Measurements from ENCODE around the gene KCTD3. TPM values are rescaled to one million over a fixed set of nuclear protein-coding genes. Genes with fewer than 3 reads are reported as not detected.

The KCTD3 gene
- total RNA-seq, 6 donors from 2014 or later = 17.9 to 55.4 (median 29.2) TPM

GRCh38 chr1:215599418-215600074, 32.4 kb downstream of the KCTD3 start:
- no peak overlapping the region for H3K4me3 ChIP-seq
- H3K9me3 ChIP-seq = no peaks in the 10 kb centered on the region
- WGBS, 2 donors = 62 to 66% methylated on average over 3 of the region's 3 CpGs
- H3K36me3 ChIP-seq = peaks cover 0 to 35% (median 0%) of the 10 kb centered on the region in 4 donors
- ATAC-seq (ENCODE audit: low FRiP score in 2 of 2) (no peak), DNase-seq (no peak)
- no peaks in the 10 kb centered on the region for H3K27me3 ChIP-seq
- peaks cover 0 to 12% (median 3%) of the 10 kb centered on the region in 4 donors for H3K4me1 ChIP-seq
- TF ChIP-seq EP300 (IDR thresholded peaks at IDR 0.05) (no peak), CTCF (IDR thresholded peaks at IDR 0.05) (no peak), POLR2A (IDR thresholded peaks at IDR 0.05) (no peak), POLR2AphosphoS5 (IDR thresholded peaks at IDR 0.05) (no peak)
- no peak overlapping the region for H3K27ac ChIP-seq

- Histone ChIP-seq H3K27me3 (no peaks in the 10 kb centered on the region), H3K4me3 (no peak overlapping the region), H3K27ac (no peak overlapping the region), H3K4me1 (peaks cover 0 to 8% (median 0%) of the 10 kb centered on the region in 4 donors), H3K9me3 (no peaks in the 10 kb centered on the region), H3K36me3 (peaks cover 0 to 39% (median 0%) of the 10 kb centered on the region in 4 donors)
- ATAC-seq (ENCODE audit: low FRiP score in 2 of 2) (no peak), DNase-seq (no peak)
- TF ChIP-seq POLR2A (IDR thresholded peaks at IDR 0.05) = no peak
- TF ChIP-seq CTCF (IDR thresholded peaks at IDR 0.05) = no peak
- no peak for TF ChIP-seq POLR2AphosphoS5 (IDR thresholded peaks at IDR 0.05)
- no peak for TF ChIP-seq EP300 (IDR thresholded peaks at IDR 0.05)
Observed at GRCh38 chr1:215600258-215600792, 33.2 kb downstream of the KCTD3 start.

- Histone ChIP-seq H3K4me3 (no peak overlapping the region), H3K27me3 (no peaks in the 10 kb centered on the region), H3K9me3 (no peaks in the 10 kb centered on the region), H3K36me3 (peaks cover 0 to 36% (median 0%) of the 10 kb centered on the region in 4 donors), H3K27ac (no peak overlapping the region), H3K4me1 (peaks cover 0 to 8% (median 0%) of the 10 kb centered on the region in 4 donors)
- ATAC-seq (ENCODE audit: low FRiP score in 2 of 2) = no peak
- no peak for TF ChIP-seq POLR2A (IDR thresholded peaks at IDR 0.05)
- no peak for TF ChIP-seq CTCF (IDR thresholded peaks at IDR 0.05)
- no peak for TF ChIP-seq POLR2AphosphoS5 (IDR thresholded peaks at IDR 0.05)
- no peak for TF ChIP-seq EP300 (IDR thresholded peaks at IDR 0.05)
- peak in 1 of 2 donors; percentile 18 for DNase-seq
- WGBS, 2 donors = 93 to 97% methylated on average over 10 of the region's 10 CpGs
Observed at GRCh38 chr1:215600867-215601266, 33.8 kb downstream of the KCTD3 start.

- TF ChIP-seq POLR2A (IDR thresholded peaks at IDR 0.05) (no peak), POLR2AphosphoS5 (IDR thresholded peaks at IDR 0.05) (no peak), EP300 (IDR thresholded peaks at IDR 0.05) (no peak), CTCF (IDR thresholded peaks at IDR 0.05) (no peak)
- peaks cover 0 to 8% (median under 1%) of the 10 kb centered on the region in 4 donors for H3K4me1 ChIP-seq
- WGBS, 2 donors = 75 to 86% methylated on average over 2 of the region's 2 CpGs
- ATAC-seq (ENCODE audit: low FRiP score in 2 of 2) = no peak
- H3K4me3 ChIP-seq = no peak overlapping the region
- H3K9me3 ChIP-seq = no peaks in the 10 kb centered on the region
- no peak for DNase-seq
- peaks cover 0 to 32% (median 0%) of the 10 kb centered on the region in 4 donors for H3K36me3 ChIP-seq
- H3K27ac ChIP-seq = no peak overlapping the region
- no peaks in the 10 kb centered on the region for H3K27me3 ChIP-seq
Observed at GRCh38 chr1:215601276-215601675, 34.2 kb downstream of the KCTD3 start.

- H3K4me3 ChIP-seq = no peak overlapping the region
- peaks cover 0 to 10% (median 4%) of the 10 kb centered on the region in 4 donors for H3K4me1 ChIP-seq
- H3K36me3 ChIP-seq = peaks cover 0 to 27% (median under 1%) of the 10 kb centered on the region in 4 donors
- H3K27me3 ChIP-seq = no peaks in the 10 kb centered on the region
- TF ChIP-seq CTCF (IDR thresholded peaks at IDR 0.05) = no peak
- TF ChIP-seq EP300 (IDR thresholded peaks at IDR 0.05) = no peak
- TF ChIP-seq POLR2AphosphoS5 (IDR thresholded peaks at IDR 0.05) = no peak
- TF ChIP-seq POLR2A (IDR thresholded peaks at IDR 0.05) = no peak
- H3K9me3 ChIP-seq = no peaks in the 10 kb centered on the region
- H3K27ac ChIP-seq = no peak overlapping the region
- ATAC-seq (ENCODE audit: low FRiP score in 2 of 2) (no peak), DNase-seq (no peak)
Observed at GRCh38 chr1:215603319-215603718, 36.2 kb downstream of the KCTD3 start.
